Adrenal gland (tissue), 12 donors: ENCODE data around the gene NCDN. TPM values are rescaled to one million over a fixed set of nuclear protein-coding genes. Genes with fewer than 3 reads are reported as not detected.
A peak's percentile ranks its signal among the peaks of the same experiment; 100 is the strongest.

Source experiments
- DNase-seq, 7 donors: peaks; one replicate each; pipeline ENCODE4 v3.0.0-alpha.2; 2019 to 2020
- H3K27ac ChIP-seq, 5 donors: fragments of 200-600 bp; sonication (generic) in 4 of 5; 1 replicate in 3 of 5; 2 replicates in 2 of 5; pipeline versions ENCODE4 v1.5.1 to v1.8.0; 2016 to 2020; ENCODE audit warnings: mild to moderate bottlenecking in 1 of 5
- H3K27me3 ChIP-seq: fragments of 200-600 bp; 2 replicates; pipeline ENCODE4 v1.8.0; 2021
- H3K36me3 ChIP-seq, 2 donors: fragments of 200-600 bp; replicated peaks in 1 of 2; 1 replicate in 1 of 2; 2 replicates in 1 of 2; pipeline versions ENCODE4 v1.5.1 to v1.8.0; 2018 to 2022
- H3K4me1 ChIP-seq, 2 donors: fragments of 200-600 bp; replicated peaks in 1 of 2; 1 replicate in 1 of 2; 2 replicates in 1 of 2; pipeline versions ENCODE4 v1.5.1 to v1.8.0; 2018 to 2021
- H3K4me3 ChIP-seq, 4 donors: fragments of 200-600 bp; sonication (generic) in 3 of 4; one replicate each; pipeline ENCODE4 v1.5.1; 2016 to 2018
- H3K9me3 ChIP-seq, 3 donors: fragments of 200-600 bp; sonication (generic) in 1 of 3; replicated peaks in 1 of 3; 1 replicate in 2 of 3; 2 replicates in 1 of 3; pipeline versions ENCODE4 v1.5.1 to v1.8.0; 2016 to 2021
- CTCF ChIP-seq, 6 experiments: fragments of 450-650 bp in 4 of 6; fragments of 200-600 bp in 2 of 6; sonication (generic) in 1 of 6; IDR thresholded peaks; 1 replicate in 5 of 6; 2 replicates in 1 of 6; pipeline versions ENCODE4 v1.5.1 to v1.8.0; 2016 to 2021; ENCODE audit warnings: antibody characterized with exemption in 6 of 6, mild to moderate bottlenecking in 2 of 6, moderate library complexity in 1 of 6
- POLR2A ChIP-seq, 2 donors: fragments of 450-650 bp; IDR thresholded peaks; one replicate each; pipeline ENCODE4 v1.6.1; 2017; ENCODE audit warnings: antibody characterized with exemption in 2 of 2, mild to moderate bottlenecking in 2 of 2, moderate library complexity in 1 of 2
- whole genome bisulfite sequencing, 4 donors: extraction: QIAGEN DNeasy Blood & Tissue Kit in 2 of 4; methylation state at CpG; one replicate each; pipeline versions ENCODE4 v1.1.5 to v1.1.7; 2013 to 2017; 5-methylcytosine and 5-hydroxymethylcytosine counted together
- intact Hi-C, 2 donors: fragments of 100-400 bp; cut with DNase I; formaldehyde crosslinking; loops; one replicate each; pipeline versions ENCODE4 v1.14.1 to v1.15.0; 2022 to 2023
- polyA plus RNA-seq, 3 donors: library from polyadenylated mRNA; stranded (reverse); fragments of 200-250 nt in 2 of 3; fragments of 350-450 nt in 1 of 3; fragmentation: Illumina TruSeq in 1 of 3; extraction: RNeasy Lipid Tissue Mini Kit (QIAGEN cat#74804) in 1 of 3; gene quantifications; one replicate each; pipeline ENCODE4 v1.2.3, GENCODE V29; 2013 to 2014
- total RNA-seq, 9 donors: library from RNA; depleted of rRNA in 4 of 9; stranded (reverse); fragments of >200 nt in 4 of 9; fragments of 120-200 nt in 1 of 9; fragmentation: NEBNext Ultra II Directional in 1 of 9; extraction: Animal tissue kit (Norgen Biotek cat#: 25700) in 1 of 9; gene quantifications; one replicate each; pipeline versions ENCODE4 v1.1.0 to v1.2.4, GENCODE V29; 2013 to 2023
- donor health status: healthy with polysubstance abuse.
- donor health status: Bipolar disorder and iron deficiency.
- donor health status: DM: yes; HTN: yes; CAD: no.
- donor health status: DM: no; HTN: no; CAD: no.
- donor health status: DM: no; HTN: no; CAD: no.
- donor health status: DM: yes; HTN: yes; CAD: no.

The NCDN gene
- total and polyA plus RNA-seq, 12 donors: 12.0 to 49.3 (median 38.7) TPM

GRCh38 chr1:35569936-35570335 is 12.3 kb downstream of the NCDN start:
- TF ChIP-seq CTCF (IDR thresholded peaks at IDR 0.05) (no peak), POLR2A (IDR thresholded peaks at IDR 0.05) (no peak)
- Histone ChIP-seq H3K4me3 (no peak overlapping the region), H3K27ac (peak overlapping the region in 1 of 5 donors; percentile 42), H3K27me3 (peaks cover 18% of the 10 kb centered on the region), H3K36me3 (peaks cover 0 to 10% of the 10 kb centered on the region in 2 donors), H3K9me3 (no peaks in the 10 kb centered on the region), H3K4me1 (peaks cover 6 to 27% of the 10 kb centered on the region in 2 donors)
- DNase-seq: peak in 3 of 7 donors; percentile 49 to 61 (median 60)
- WGBS, 4 donors: 61 to 75% (median 66%) methylated on average over 1 of the region's 1 CpG
- intact Hi-C loops: loop anchor here (2.0 to 10.0 kb wide), 6 partner anchors 118 to 365 kb away; partner anchors contain the start of gene C1orf216 (in 1 of the 2)

GRCh38 chr1:35570589-35571137 is 13.1 kb downstream of the NCDN start:
- Histone ChIP-seq H3K27me3 (peaks cover 22% of the 10 kb centered on the region), H3K9me3 (no peaks in the 10 kb centered on the region), H3K4me3 (no peak overlapping the region), H3K27ac (no peak overlapping the region), H3K4me1 (peaks cover 6 to 27% of the 10 kb centered on the region in 2 donors), H3K36me3 (peaks cover 0 to 4% of the 10 kb centered on the region in 2 donors)
- TF ChIP-seq CTCF (IDR thresholded peaks at IDR 0.05) (no peak), POLR2A (IDR thresholded peaks at IDR 0.05) (no peak)
- peak in 1 of 7 donors; percentile 27 for DNase-seq
- intact Hi-C loops: loop anchor here in 1 of 2 donors (2.0 to 5.0 kb wide), 2 partner anchors 156 to 207 kb away; no protein-coding TSS in a partner anchor
- 79 to 81% (median 80%) methylated on average over 10 of the region's 10 CpGs for WGBS, 4 donors

- TF ChIP-seq CTCF (IDR thresholded peaks at IDR 0.05): no peak
- TF ChIP-seq POLR2A (IDR thresholded peaks at IDR 0.05): no peak
- H3K4me3 ChIP-seq: no peak overlapping the region
- no peak overlapping the region for H3K27ac ChIP-seq
- peaks cover 0 to 4% of the 10 kb centered on the region in 2 donors for H3K36me3 ChIP-seq
- intact Hi-C loops: loop anchor here in 1 of 2 donors (2.0 to 5.0 kb wide), 2 partner anchors 156 to 206 kb away; no protein-coding TSS in a partner anchor
- DNase-seq: no peak
- no peaks in the 10 kb centered on the region for H3K9me3 ChIP-seq
- peaks cover 22% of the 10 kb centered on the region for H3K27me3 ChIP-seq
- H3K4me1 ChIP-seq: peaks cover 6 to 27% of the 10 kb centered on the region in 2 donors
- WGBS, 4 donors: 92 to 98% (median 95%) methylated on average over 8 of the region's 8 CpGs
Observed at GRCh38 chr1:35571263-35571662, 13.7 kb downstream of the NCDN start.

GRCh38 chr1:35572296-35572695 is 14.7 kb downstream of the NCDN start:
- Histone ChIP-seq H3K36me3 (no peaks in the 10 kb centered on the region), H3K27me3 (peaks cover 30% of the 10 kb centered on the region), H3K4me3 (no peak overlapping the region), H3K4me1 (peaks cover 6 to 31% of the 10 kb centered on the region in 2 donors), H3K9me3 (no peaks in the 10 kb centered on the region), H3K27ac (no peak overlapping the region)
- TF ChIP-seq CTCF (IDR thresholded peaks at IDR 0.05): no peak
- TF ChIP-seq POLR2A (IDR thresholded peaks at IDR 0.05): no peak
- 84 to 97% (median 95%) methylated on average over 2 of the region's 2 CpGs for WGBS, 4 donors
- no peak for DNase-seq
- intact Hi-C loops: loop anchor here in 1 of 2 donors (5.0 kb wide), 1 partner anchor 205 kb away; no protein-coding TSS in a partner anchor
